AG09319 (cell line): ENCODE results near the gene ADAMTS20.

Experiments used
- DNase-seq: peaks from one replicate; pipeline ENCODE4 v3.0.0-alpha.2; 2010; ENCODE audit warnings: low read depth; ENCODE audit errors: extremely low read depth
- TF ChIP-seq, protein P1 (sequence below): IDR thresholded peaks from 2 replicates; pipeline ENCODE4 v1.5.1; 2011; ENCODE audit warnings: low read depth, mild to moderate bottlenecking, inconsistent platforms, low read length, moderate library complexity

Gene ADAMTS20

GRCh38 chr12:43332977-43333640 is 218.9 kb downstream of the ADAMTS20 start:
- TF ChIP-seq, protein P1, sequence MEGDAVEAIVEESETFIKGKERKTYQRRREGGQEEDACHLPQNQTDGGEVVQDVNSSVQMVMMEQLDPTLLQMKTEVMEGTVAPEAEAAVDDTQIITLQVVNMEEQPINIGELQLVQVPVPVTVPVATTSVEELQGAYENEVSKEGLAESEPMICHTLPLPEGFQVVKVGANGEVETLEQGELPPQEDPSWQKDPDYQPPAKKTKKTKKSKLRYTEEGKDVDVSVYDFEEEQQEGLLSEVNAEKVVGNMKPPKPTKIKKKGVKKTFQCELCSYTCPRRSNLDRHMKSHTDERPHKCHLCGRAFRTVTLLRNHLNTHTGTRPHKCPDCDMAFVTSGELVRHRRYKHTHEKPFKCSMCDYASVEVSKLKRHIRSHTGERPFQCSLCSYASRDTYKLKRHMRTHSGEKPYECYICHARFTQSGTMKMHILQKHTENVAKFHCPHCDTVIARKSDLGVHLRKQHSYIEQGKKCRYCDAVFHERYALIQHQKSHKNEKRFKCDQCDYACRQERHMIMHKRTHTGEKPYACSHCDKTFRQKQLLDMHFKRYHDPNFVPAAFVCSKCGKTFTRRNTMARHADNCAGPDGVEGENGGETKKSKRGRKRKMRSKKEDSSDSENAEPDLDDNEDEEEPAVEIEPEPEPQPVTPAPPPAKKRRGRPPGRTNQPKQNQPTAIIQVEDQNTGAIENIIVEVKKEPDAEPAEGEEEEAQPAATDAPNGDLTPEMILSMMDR = no peak
- DNase-seq = no peak

- no peak for DNase-seq
- TF ChIP-seq, protein P1 = no peak
These were observed 220.1 kb downstream of the ADAMTS20 start for GRCh38 chr12:43331935-43332334.

GRCh38 chr12:43329375-43329774 is 222.6 kb downstream of the ADAMTS20 start:
- DNase-seq = no peak
- TF ChIP-seq, protein P1 = no peak

- no peak for DNase-seq
- TF ChIP-seq, protein P1 = no peak
These were observed 226.2 kb downstream of the ADAMTS20 start for GRCh38 chr12:43325786-43326185.

DNA sequence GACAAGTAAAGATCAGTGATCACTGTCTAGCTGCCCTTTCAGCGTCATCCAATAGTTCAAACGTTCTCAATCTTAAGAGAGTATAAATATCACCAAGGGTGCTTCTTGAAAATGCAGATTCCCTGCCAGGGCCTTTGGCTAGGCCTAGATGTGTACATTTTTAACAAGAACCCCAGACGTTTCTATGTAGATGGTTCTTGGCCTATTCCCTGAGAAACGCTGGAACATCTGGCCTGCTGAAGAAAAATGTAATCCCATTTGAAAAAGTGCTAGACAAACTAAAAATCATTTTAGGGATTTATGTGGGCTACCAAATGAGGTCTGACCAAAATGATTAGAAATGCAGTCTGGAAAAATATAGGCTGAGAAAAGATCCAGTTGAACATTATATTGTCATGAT is 231.7 kb downstream of the ADAMTS20 start:
- no peak for DNase-seq
- TF ChIP-seq, protein P1 = no peak

- TF ChIP-seq, protein P1 = no peak
- DNase-seq = no peak
These were observed 234.0 kb downstream of the ADAMTS20 start for GRCh38 chr12:43318021-43318420.

GRCh38 chr12:43317156-43317555 is 234.8 kb downstream of the ADAMTS20 start:
- DNase-seq = no peak
- TF ChIP-seq, protein P1 = no peak
